ENCODE results near the gene SESTD1.
"Not testable (repeated sequence)": the region's sequence is repeated elsewhere in the genome, so short reads cannot be mapped to it uniquely, and the experiment has no call there.

DNA sequence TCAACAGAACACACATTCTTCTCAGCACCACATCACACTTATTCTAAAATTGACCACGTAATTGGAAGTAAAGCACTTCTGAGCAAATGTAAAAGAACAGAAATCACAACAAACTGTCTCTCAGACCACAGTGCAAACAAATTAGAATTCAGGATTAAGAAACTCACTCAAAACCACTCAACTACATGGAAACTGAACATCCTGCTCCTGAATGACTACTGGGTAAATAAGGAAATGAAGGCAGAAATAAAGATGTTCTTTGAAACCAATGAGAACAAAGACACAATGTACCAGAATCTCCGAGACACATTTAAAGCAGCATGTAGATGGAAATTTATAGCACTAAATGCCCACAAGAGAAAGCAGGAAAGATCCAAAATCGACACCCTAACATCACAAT, 50.0 kb downstream of the SESTD1 start:
- TF ChIP-seq, protein P1, sequence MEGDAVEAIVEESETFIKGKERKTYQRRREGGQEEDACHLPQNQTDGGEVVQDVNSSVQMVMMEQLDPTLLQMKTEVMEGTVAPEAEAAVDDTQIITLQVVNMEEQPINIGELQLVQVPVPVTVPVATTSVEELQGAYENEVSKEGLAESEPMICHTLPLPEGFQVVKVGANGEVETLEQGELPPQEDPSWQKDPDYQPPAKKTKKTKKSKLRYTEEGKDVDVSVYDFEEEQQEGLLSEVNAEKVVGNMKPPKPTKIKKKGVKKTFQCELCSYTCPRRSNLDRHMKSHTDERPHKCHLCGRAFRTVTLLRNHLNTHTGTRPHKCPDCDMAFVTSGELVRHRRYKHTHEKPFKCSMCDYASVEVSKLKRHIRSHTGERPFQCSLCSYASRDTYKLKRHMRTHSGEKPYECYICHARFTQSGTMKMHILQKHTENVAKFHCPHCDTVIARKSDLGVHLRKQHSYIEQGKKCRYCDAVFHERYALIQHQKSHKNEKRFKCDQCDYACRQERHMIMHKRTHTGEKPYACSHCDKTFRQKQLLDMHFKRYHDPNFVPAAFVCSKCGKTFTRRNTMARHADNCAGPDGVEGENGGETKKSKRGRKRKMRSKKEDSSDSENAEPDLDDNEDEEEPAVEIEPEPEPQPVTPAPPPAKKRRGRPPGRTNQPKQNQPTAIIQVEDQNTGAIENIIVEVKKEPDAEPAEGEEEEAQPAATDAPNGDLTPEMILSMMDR (conservative IDR thresholded peaks at IDR 0.05) = not testable (repeated sequence)
- not testable (repeated sequence) for TF ChIP-seq EZH2 (IDR thresholded peaks at IDR 0.05; ENCODE audit: low read depth)
